A204.1 (cell line): Measurements from ENCODE around the gene DAB2.

ENCODE experiments used
- FAIRE-seq: peaks from 2 replicates; lab custom pipeline; 2012; peaks lifted over from hg19 to GRCh38; lab: Jason Lieb, UNC

The DAB2 gene

DNA sequence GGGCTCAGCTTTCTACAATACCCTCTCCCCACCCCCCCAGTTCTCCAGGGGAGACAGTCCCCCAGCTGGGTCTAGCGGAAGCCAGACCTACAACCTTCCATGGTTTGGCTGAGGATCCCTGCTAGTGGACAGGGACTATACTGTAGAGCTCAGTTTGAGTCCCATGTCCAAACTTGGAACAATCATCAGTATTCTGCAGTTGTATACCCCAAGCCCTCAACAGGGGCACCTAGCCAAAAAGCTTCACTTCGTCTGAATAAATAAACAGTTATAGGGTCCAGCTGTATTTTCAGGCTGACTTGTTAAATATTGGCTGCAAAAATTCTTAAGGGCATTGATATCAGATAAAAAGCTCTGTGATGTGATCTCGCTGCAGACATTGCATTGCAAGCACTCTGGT lies 45.1 kb downstream of the DAB2 start:
- no peak for FAIRE-seq

GRCh38 chr5:39377613-39378012 lies 47.2 kb downstream of the DAB2 start:
- no peak for FAIRE-seq

GRCh38 chr5:39376293-39376714 lies 48.5 kb downstream of the DAB2 start:
- FAIRE-seq: peak; percentile 73

DNA sequence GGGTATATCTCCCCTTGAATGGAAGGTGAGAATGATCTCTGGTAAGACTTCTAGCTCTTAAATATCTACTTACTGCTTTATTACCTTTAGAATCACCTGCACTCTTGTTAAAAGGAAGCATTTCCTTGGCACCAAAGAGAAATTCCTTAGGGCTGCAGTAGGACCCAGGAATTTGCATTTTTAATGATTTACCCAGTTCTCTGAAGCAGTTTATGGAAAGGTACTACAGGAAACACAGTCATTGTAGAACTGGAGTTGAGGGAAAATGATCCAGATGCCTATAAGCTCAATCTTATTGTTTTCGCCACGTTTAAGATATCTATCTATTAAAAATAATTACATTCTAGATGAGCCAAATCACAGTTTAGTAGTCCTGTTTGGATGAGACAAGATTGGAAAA lies 51.0 kb downstream of the DAB2 start:
- FAIRE-seq: no peak

GRCh38 chr5:39371367-39371635 lies 53.5 kb downstream of the DAB2 start:
- no peak for FAIRE-seq

GRCh38 chr5:39370555-39371366 lies 54.0 kb downstream of the DAB2 start:
- no peak for FAIRE-seq

DNA sequence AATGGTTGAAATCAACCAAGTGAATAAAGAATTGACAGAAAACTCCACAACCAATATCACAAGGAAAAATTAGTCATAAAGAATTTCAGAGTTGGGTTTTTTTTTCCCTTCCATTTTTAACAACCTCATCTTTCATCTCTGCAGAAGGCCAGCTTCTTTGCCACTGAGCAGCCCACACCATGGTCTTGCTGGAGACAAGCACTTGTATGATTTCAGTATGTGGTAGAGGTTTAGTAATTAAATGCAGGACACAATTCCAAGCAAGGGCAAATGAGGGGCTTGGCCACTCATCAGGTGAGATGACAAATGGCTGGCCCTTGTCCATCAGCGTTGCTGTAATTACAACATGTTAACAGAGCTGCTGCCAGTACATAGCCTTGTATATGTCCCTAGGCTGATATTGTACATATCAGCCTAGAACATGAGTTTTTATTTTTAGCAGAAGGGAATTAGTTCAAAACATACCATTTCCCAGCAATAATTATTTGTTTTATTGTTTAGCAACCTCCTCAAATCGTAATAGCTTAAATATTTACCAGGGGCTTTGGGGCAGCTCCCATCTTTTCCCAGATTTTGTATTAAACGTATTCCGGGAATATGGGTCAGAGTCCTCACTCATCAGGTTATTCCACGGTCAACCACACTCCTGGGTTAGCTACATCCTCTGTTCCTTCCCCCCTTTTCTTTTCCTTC lies 55.5 kb downstream of the DAB2 start:
- no peak for FAIRE-seq

DNA sequence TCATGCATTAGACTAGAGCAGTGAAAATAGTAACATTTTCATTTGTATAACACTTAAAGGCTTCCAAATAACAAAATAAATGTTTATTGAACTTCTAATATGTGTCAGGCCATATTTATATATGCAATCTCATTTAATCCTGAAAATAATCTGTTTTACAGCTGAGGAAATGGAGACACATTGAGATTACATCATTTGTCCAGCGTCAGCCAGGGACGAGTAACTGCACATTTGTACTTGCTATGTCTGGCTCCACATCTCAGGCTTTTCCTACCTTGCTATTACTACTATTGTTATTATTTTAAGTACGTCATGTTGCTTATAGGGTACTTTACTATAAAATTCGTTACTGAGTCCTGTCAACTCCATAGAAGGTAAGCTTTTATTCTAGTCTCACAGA lies 56.7 kb downstream of the DAB2 start:
- FAIRE-seq: no peak

- peak; percentile 94 for FAIRE-seq
Observed at GRCh38 chr5:39367711-39368110, 57.1 kb downstream of the DAB2 start.

- FAIRE-seq: no peak
Observed at GRCh38 chr5:39364367-39364766, 60.4 kb downstream of the DAB2 start, which contains the start of gene C9. C9 (minus strand) TSS chr5:39364495; CDS start chr5:39364464, 31 bp downstream.

DNA sequence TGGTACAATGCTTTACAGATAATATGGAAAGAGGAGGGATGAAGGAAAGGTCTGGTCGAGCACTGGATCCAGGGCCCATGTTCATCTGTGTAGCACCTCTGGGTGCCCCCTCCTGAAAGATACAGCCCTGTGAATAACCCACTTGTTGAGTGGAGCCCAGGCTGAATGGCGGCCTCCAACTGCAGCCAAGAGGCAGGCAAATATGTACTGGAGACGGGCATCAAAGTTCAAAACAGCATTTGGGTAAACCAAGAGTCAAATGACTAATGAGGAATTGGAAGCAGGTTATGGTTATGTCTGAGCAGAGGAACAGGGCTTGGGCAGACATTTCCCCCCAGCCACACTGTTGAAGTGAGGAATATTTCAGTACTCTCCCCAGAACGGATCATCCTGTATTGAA lies 61.6 kb downstream of the DAB2 start:
- FAIRE-seq: no peak

- FAIRE-seq: no peak
Observed at GRCh38 chr5:39362646-39363045, 62.1 kb downstream of the DAB2 start.

- no peak for FAIRE-seq
Observed at GRCh38 chr5:39361306-39361705, 63.5 kb downstream of the DAB2 start.

- FAIRE-seq: no peak
Observed at GRCh38 chr5:39360471-39361111, 64.2 kb downstream of the DAB2 start.

- FAIRE-seq: no peak
Observed at GRCh38 chr5:39356263-39356662, 68.5 kb downstream of the DAB2 start.

DNA sequence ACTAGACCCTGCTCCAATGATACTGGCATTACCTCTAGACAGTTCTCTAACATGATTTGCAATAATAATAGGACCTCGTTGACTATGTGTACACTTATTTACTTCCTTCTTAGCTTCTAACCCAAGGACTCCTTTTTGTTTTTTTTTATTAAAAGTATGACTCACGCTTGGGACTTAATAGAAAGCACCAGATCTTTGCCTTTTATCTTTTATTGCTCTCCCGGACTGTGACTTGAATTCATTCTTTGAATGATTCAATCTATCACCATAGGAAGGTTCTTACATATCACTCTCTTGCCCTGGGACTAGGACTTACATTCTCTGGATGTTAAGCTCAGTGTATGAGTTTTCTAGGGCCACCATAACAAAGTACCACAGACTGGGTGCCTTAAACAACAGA lies 69.5 kb downstream of the DAB2 start:
- no peak for FAIRE-seq

GRCh38 chr5:39353717-39354399 lies 70.9 kb downstream of the DAB2 start:
- FAIRE-seq: no peak

DNA sequence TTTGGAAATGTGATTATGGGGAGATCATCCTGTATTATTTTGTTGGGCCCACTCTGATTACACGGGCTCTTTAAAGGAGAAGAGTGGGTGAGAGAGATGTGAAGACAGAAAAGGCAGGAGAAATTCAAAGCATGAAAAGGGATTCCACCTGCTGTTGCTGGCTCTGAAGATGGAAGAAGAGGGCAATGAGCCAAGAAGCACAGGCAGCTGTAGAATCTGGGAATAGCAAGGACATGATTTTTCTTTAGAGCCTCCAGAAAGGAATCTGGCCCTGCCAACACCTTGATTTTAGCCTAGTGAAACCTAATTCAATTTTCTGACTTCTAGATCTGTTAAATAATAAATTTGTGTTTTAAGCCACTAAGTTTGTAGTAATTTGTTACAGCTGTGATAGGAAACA lies 71.8 kb downstream of the DAB2 start:
- no peak for FAIRE-seq

GRCh38 chr5:39352170-39352569 lies 72.6 kb downstream of the DAB2 start:
- FAIRE-seq: no peak

- FAIRE-seq: no peak
Observed at GRCh38 chr5:39349484-39349883, 75.3 kb downstream of the DAB2 start.

DNA sequence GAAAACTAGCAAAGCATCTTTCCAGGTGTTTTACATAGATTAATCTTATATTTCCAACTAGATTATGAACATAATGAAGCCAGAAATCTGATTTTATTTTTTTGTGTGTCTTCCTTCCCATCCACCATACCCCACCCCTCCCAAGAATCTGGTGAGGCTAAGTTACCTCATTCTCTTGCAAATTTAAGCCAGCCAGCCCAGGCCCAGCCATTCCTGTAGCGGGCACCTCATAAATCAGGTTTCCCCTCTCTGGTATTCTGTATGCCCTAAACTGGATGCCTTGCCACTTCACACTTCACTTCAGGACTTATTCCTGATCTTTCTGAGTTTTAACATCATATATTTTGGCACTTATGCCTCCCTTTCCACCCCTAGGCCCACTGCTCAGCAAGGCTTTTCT lies 82.3 kb downstream of the DAB2 start:
- FAIRE-seq: no peak

DNA sequence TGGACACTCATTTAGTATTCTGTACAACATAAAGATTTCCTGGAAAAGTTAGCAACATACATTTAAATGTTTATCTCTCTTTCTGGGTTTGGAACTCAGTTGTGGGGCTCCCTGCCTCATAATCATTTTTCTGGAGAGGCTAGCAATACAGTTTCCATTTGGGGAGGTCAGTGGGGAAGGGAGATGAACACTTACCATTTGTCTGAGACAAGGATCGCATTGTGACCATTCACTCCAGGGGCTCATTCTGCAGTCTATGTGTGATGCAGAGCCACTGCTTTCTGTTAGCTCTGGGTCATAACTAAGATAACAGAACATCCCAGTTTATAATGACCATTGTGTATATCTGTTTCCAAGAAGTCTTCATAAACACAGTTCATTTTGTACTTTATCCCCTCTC lies 82.9 kb downstream of the DAB2 start:
- no peak for FAIRE-seq

DNA sequence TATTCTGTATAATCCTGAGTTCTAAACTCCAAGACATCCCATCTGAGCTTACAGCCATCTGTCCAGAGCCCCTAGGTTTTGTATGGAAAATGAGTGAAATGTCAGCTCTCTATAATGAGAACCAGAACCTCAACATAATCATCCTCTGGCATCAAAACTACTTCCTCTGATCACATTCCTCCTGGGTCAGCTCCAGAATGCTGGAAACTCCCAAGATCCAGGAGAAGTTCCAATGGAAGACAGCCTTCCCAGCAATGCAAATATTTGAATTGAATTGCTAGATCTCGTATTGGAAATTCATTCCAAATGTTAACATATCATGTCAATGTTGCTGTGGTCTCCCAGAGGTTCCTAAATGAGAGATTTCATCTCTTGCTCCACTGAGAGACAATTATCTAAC lies 84.3 kb downstream of the DAB2 start:
- no peak for FAIRE-seq
